ENCODE measurements around the gene FOXD4L5.
"Not testable (repeated sequence)": the region's sequence is repeated elsewhere in the genome, so short reads cannot be mapped to it uniquely, and the experiment has no call there.

FOXD4L5 gene

GRCh38 chr9:65285109-65285508, at the start of gene FOXD4L5:
Gene FOXD4L5, minus strand, starts transcription at chr9:65285209. Its CDS starts 832 bp downstream, at chr9:65284377.
- not testable (repeated sequence) for DNase-seq

GRCh38 chr9:65283943-65284342, 1.1 kb downstream of the FOXD4L5 start:
- DNase-seq = not testable (repeated sequence)

- DNase-seq = not testable (repeated sequence)
Measured at GRCh38 chr9:65282976-65283375, 2.0 kb downstream of the FOXD4L5 start.
